HepG2 (cell line): ENCODE measurements around the gene BRAP. TPM values are rescaled to one million over a fixed set of nuclear protein-coding genes. Genes with fewer than 3 reads are reported as not detected.

Experiments
- ARNT ChIP-seq: fragments of 450-650 bp; IDR thresholded peaks from 2 replicates; pipeline ENCODE4 v1.6.1; 2017
- DMAP1 ChIP-seq: IDR thresholded peaks from 2 replicates; pipeline ENCODE4 v1.6.1; 2016
- GZF1 ChIP-seq: sonication (generic); formaldehyde crosslinking; IDR thresholded peaks from 2 replicates; pipeline ENCODE4 v1.5.1; 2020; ENCODE audit warnings: mild to moderate bottlenecking, missing genetic modification reagents
- HES4 ChIP-seq: sonication (generic); formaldehyde crosslinking; IDR thresholded peaks from 2 replicates; pipeline ENCODE4 v1.9.0; 2021; ENCODE audit warnings: mild to moderate bottlenecking, missing genetic modification reagents, borderline replicate concordance
- HNRNPH1 ChIP-seq: fragments of 200-400 bp; formaldehyde crosslinking; optimal IDR thresholded peaks from 2 replicates; pipeline ENCODE3; 2017; ENCODE audit warnings: mild to moderate bottlenecking, low read depth, low read length
- HOXA9 ChIP-seq: sonication (generic); formaldehyde crosslinking; IDR thresholded peaks from 2 replicates; pipeline ENCODE4 v1.8.1; 2022; ENCODE audit warnings: missing genetic modification reagents, mild to moderate bottlenecking, moderate library complexity, borderline replicate concordance
- MAX ChIP-seq: IDR thresholded peaks from 2 replicates; pipeline ENCODE4 v1.6.1; 2012; ENCODE audit warnings: inconsistent platforms
- MBNL3 ChIP-seq: fragments of 250-450 bp; sonication (Bioruptor Pico); conservative IDR thresholded peaks from 2 replicates; pipeline ENCODE4 v1.8.0; 2022; ENCODE audit warnings: mild to moderate bottlenecking, inconsistent platforms
- MYNN ChIP-seq: sonication (generic); formaldehyde crosslinking; IDR thresholded peaks from 2 replicates; pipeline ENCODE4 v1.4.0; 2020; ENCODE audit warnings: mild to moderate bottlenecking, low read depth, missing genetic modification reagents
- NFE2 ChIP-seq: sonication (generic); formaldehyde crosslinking; IDR thresholded peaks from 2 replicates; pipeline ENCODE4 v1.4.0; 2020; ENCODE audit warnings: missing genetic modification reagents
- PAF1 ChIP-seq: IDR thresholded peaks from 2 replicates; pipeline ENCODE4 v1.6.1; 2016; ENCODE audit warnings: missing genetic modification reagents, missing compliant biosample characterization
- PHF5A ChIP-seq: IDR thresholded peaks from one replicate; pipeline ENCODE4 v1.6.1; 2018; ENCODE audit warnings: low read depth, missing genetic modification reagents; ENCODE audit not compliant: unreplicated experiment
- POLR2G ChIP-seq: fragments of 200-400 bp; formaldehyde crosslinking; IDR thresholded peaks from 2 replicates; pipeline ENCODE4 v1.6.1; 2018; ENCODE audit warnings: mild to moderate bottlenecking, low read depth, low read length, moderate library complexity
- SNAI1 ChIP-seq: sonication (generic); formaldehyde crosslinking; IDR thresholded peaks from 2 replicates; pipeline ENCODE4 v1.5.0; 2020; ENCODE audit warnings: mild to moderate bottlenecking, missing genetic modification reagents, borderline replicate concordance
- TCF7 ChIP-seq: sonication (generic); IDR thresholded peaks from 2 replicates; pipeline ENCODE4 v1.6.1; 2016; ENCODE audit warnings: antibody characterized with exemption, low read depth
- UBTF ChIP-seq: sonication (generic); formaldehyde crosslinking; IDR thresholded peaks from 2 replicates; pipeline ENCODE4 v1.4.0; 2020; ENCODE audit warnings: mild to moderate bottlenecking, missing genetic modification reagents
- ZFX ChIP-seq: sonication (generic); formaldehyde crosslinking; IDR thresholded peaks from 2 replicates; pipeline ENCODE4 v1.4.0; 2020; ENCODE audit warnings: mild to moderate bottlenecking, low read depth, missing genetic modification reagents, moderate library complexity
- ZFY ChIP-seq: sonication (generic); formaldehyde crosslinking; IDR thresholded peaks from 2 replicates; pipeline ENCODE4 v1.4.0; 2020; ENCODE audit warnings: missing genetic modification reagents
- ZMAT3 ChIP-seq: sonication (generic); formaldehyde crosslinking; conservative IDR thresholded peaks from 2 replicates; pipeline ENCODE4 v1.7.0; 2021; ENCODE audit warnings: missing genetic modification reagents
- ZNF333 ChIP-seq: sonication (generic); formaldehyde crosslinking; IDR thresholded peaks from 2 replicates; pipeline ENCODE4 v1.4.0; 2020; ENCODE audit warnings: mild to moderate bottlenecking, missing genetic modification reagents, borderline replicate concordance
- ZNF543 ChIP-seq: sonication (generic); formaldehyde crosslinking; IDR thresholded peaks from 2 replicates; pipeline ENCODE4 v1.4.0; 2020; ENCODE audit warnings: mild to moderate bottlenecking, missing genetic modification reagents
- ZNF687 ChIP-seq: sonication (generic); formaldehyde crosslinking; IDR thresholded peaks from 2 replicates; pipeline ENCODE4 v1.5.1; 2020; ENCODE audit warnings: mild to moderate bottlenecking, missing genetic modification reagents, moderate library complexity
- ZNF703 ChIP-seq: sonication (generic); formaldehyde crosslinking; IDR thresholded peaks from 2 replicates; pipeline ENCODE4 v1.5.1; 2020; ENCODE audit warnings: missing genetic modification reagents, mild to moderate bottlenecking, moderate library complexity, borderline replicate concordance
- ZNF713 ChIP-seq: sonication (generic); formaldehyde crosslinking; IDR thresholded peaks from 2 replicates; pipeline ENCODE4 v1.4.0; 2020; ENCODE audit warnings: mild to moderate bottlenecking, missing genetic modification reagents
- ZNF746 ChIP-seq: sonication (generic); formaldehyde crosslinking; IDR thresholded peaks from 2 replicates; pipeline ENCODE4 v1.8.0; 2022; ENCODE audit warnings: mild to moderate bottlenecking, missing genetic modification reagents
- ZNF790 ChIP-seq: sonication (generic); formaldehyde crosslinking; IDR thresholded peaks from 2 replicates; pipeline ENCODE4 v1.8.0; 2022; ENCODE audit warnings: missing genetic modification reagents, mild to moderate bottlenecking, borderline replicate concordance
- polyA plus RNA-seq, 8 experiments: library from polyadenylated mRNA; depleted of rRNA in 3 of 8; stranded (reverse) in 7 of 8; unstranded in 1 of 8; fragments of >200 nt; fragmentation: Illumina TruSeq in 4 of 8; extraction: Trizol in 4 of 8; gene quantifications; 2 replicates each; pipeline versions ENCODE4 v1.2.1 to v1.2.3, GENCODE V29; 2011 to 2016; ENCODE audit warnings: low read depth in 4 of 8, missing spikeins in 1 of 8, mixed read lengths in 1 of 8; ENCODE audit not compliant: insufficient read depth in 1 of 8
- total RNA-seq, 5 experiments: library from RNA; depleted of rRNA; stranded (reverse); fragments of >200 nt; fragmentation: Illumina TruSeq; extraction: Trizol; gene quantifications; 2 replicates each; pipeline ENCODE4 v1.2.3, GENCODE V29; 2016; ENCODE audit warnings: low read depth in 1 of 5

BRAP gene
- total and polyA plus RNA-seq, 2 of the 13 experiments (the other 11 are each of a cell fraction or from before 2014, with no cell fraction given): 8.1 to 15.4 TPM

GRCh38 chr12:111636209-111636945 lies 49.4 kb downstream of the BRAP start (continued):
- TF ChIP-seq MAX: peak; percentile 69
- TF ChIP-seq ZNF703 (CRISPR knock-in tag): no peak
- peak; percentile 67 for TF ChIP-seq ZFX
- no peak for TF ChIP-seq SNAI1 (CRISPR knock-in tag)
- TF ChIP-seq HES4 (CRISPR knock-in tag): no peak
- TF ChIP-seq ZNF746: no peak
- no peak for TF ChIP-seq GZF1 (CRISPR knock-in tag)
- TF ChIP-seq PAF1: no peak
- no peak for TF ChIP-seq ARNT
- no peak for TF ChIP-seq PHF5A
- no peak for TF ChIP-seq ZNF713
- TF ChIP-seq NFE2 (CRISPR knock-in tag): no peak
- peak; percentile 48; the same call in 1 of the 2 replicates for TF ChIP-seq TCF7
- no peak for TF ChIP-seq MBNL3 (CRISPR knock-in tag)
- TF ChIP-seq ZFY (CRISPR knock-in tag): peak; percentile 61
- peak; percentile 75 for TF ChIP-seq ZNF687 (CRISPR knock-in tag)
- TF ChIP-seq UBTF (CRISPR knock-in tag): no peak
- no peak for TF ChIP-seq ZNF790
- TF ChIP-seq ZNF543 (CRISPR knock-in tag): no peak
- TF ChIP-seq ZNF333 (CRISPR knock-in tag): no peak
- no peak for TF ChIP-seq POLR2G
- peak; percentile 39; the same call in 1 of the 2 replicates for TF ChIP-seq DMAP1 (CRISPR knock-in tag)
- no peak for TF ChIP-seq HOXA9
- TF ChIP-seq ZMAT3 (CRISPR knock-in tag): no peak
- TF ChIP-seq HNRNPH1: no peak
- TF ChIP-seq MYNN (CRISPR knock-in tag): no peak
